GM12801 (cell line): ENCODE measurements around the gene LMBR1L.

Experiments
- CTCF ChIP-seq: IDR thresholded peaks from one replicate; pipeline ENCODE4 v1.5.1; 2011; ENCODE audit warnings: control low read depth; ENCODE audit not compliant: insufficient read length; ENCODE audit errors: extremely low read depth

LMBR1L gene

GRCh38 chr12:49094160-49094974 lies 16.3 kb downstream of the LMBR1L start, which contains the start of gene DHH:
TSS of gene DHH (minus strand) at chr12:49094801. CDS start at chr12:49094512, 289 bp downstream.
- no peak for TF ChIP-seq CTCF

GRCh38 chr12:49093792-49094159 lies 16.9 kb downstream of the LMBR1L start:
- no peak for TF ChIP-seq CTCF

GRCh38 chr12:49092816-49093406 lies 17.7 kb downstream of the LMBR1L start:
- TF ChIP-seq CTCF, result no peak

- no peak for TF ChIP-seq CTCF
These were observed 18.4 kb downstream of the LMBR1L start for GRCh38 chr12:49092086-49092815.

GRCh38 chr12:49091836-49092085 lies 18.9 kb downstream of the LMBR1L start:
- TF ChIP-seq CTCF, result no peak

- no peak for TF ChIP-seq CTCF
These were observed 19.4 kb downstream of the LMBR1L start for GRCh38 chr12:49091056-49091835.
